ENCODE data around the gene EYA4. TPM values are rescaled to one million over a fixed set of nuclear protein-coding genes. Genes with fewer than 3 reads are reported as not detected.

Gene EYA4
- total RNA-seq, 2 experiments from 2014 or later, result not detected

GRCh38 chr6:133418108-133418507 lies 177.0 kb downstream of the EYA4 start:
- Histone ChIP-seq H3K27me3 (ENCODE audit: control insufficient read depth in 1 of 2, insufficient read depth in 2 of 2, low read length in 2 of 2) (no peaks in the 10 kb centered on the region), H3K9me3 (ENCODE audit: control insufficient read depth in 1 of 2, insufficient read depth in 1 of 2, low read length in 2 of 2) (no peaks in the 10 kb centered on the region), H3K4me1 (ENCODE audit: insufficient read depth, low read length) (no peaks in the 10 kb centered on the region), H3K27ac (ENCODE audit: low read depth in 1 of 2, low read length in 2 of 2) (no peak overlapping the region), H3K4me3 (ENCODE audit: low read length) (no peak overlapping the region), H3K36me3 (ENCODE audit: insufficient read depth, low read length) (no peaks in the 10 kb centered on the region)
- Mint-ChIP-seq H3K9me3 (no peaks in the 10 kb centered on the region), H3K27me3 (no peaks in the 10 kb centered on the region), H3K36me3 (ENCODE audit: low read depth) (no peaks in the 10 kb centered on the region), H3K4me3 (no peak overlapping the region), H3K4me1 (ENCODE audit: low read depth) (no peaks in the 10 kb centered on the region), H3K27ac (no peak overlapping the region)
- no peak for DNase-seq
- CTCF ChIA-PET, result no interaction called here
- POLR2A ChIA-PET, result no interaction called here
- intact Hi-C loops (cut with DNase I, micrococcal nuclease), result no loop called here
- ATAC-seq (ENCODE audit: poor library complexity), result no peak
- TF ChIP-seq CTCF (IDR thresholded peaks at IDR 0.05), result no peak

DNA sequence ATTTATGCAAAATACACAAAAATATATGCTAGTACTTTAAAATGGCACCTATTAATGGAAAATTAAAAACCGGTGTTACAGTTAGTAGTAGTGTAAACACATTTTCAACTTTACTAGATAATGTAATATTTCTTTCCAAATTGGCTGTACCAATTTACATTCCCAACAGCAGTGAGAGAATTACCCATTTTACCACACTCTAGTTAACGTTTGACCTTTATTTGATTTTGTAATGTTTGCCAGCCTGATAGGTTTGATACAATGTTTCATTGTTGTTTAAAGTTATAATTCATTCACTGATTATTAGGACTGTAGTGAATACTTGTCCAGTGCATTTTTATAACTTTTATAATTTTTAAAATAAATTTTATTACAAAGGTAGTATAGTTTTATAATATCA lies 182.1 kb downstream of the EYA4 start:
- peaks cover 0 to 9% of the 10 kb centered on the region in 2 experiments for H3K9me3 ChIP-seq (ENCODE audit: control insufficient read depth in 1 of 2, insufficient read depth in 1 of 2, low read length in 2 of 2)
- H3K4me1 ChIP-seq (ENCODE audit: insufficient read depth, low read length), result no peaks in the 10 kb centered on the region
- no peaks in the 10 kb centered on the region for H3K27me3 Mint-ChIP-seq
- no peak overlapping the region for H3K27ac Mint-ChIP-seq
- no peak overlapping the region for H3K4me3 Mint-ChIP-seq
- H3K9me3 Mint-ChIP-seq, result peaks cover 4% of the 10 kb centered on the region
- no peak for TF ChIP-seq CTCF (IDR thresholded peaks at IDR 0.05)
- intact Hi-C loops (cut with DNase I, micrococcal nuclease), result no loop called here
- H3K36me3 ChIP-seq (ENCODE audit: insufficient read depth, low read length), result no peaks in the 10 kb centered on the region
- no peaks in the 10 kb centered on the region for H3K36me3 Mint-ChIP-seq (ENCODE audit: low read depth)
- no peaks in the 10 kb centered on the region for H3K4me1 Mint-ChIP-seq (ENCODE audit: low read depth)
- ATAC-seq (ENCODE audit: poor library complexity) (no peak), DNase-seq (no peak)
- no peak overlapping the region for H3K4me3 ChIP-seq (ENCODE audit: low read length)
- H3K27me3 ChIP-seq (ENCODE audit: control insufficient read depth in 1 of 2, insufficient read depth in 2 of 2, low read length in 2 of 2), result no peaks in the 10 kb centered on the region
- H3K27ac ChIP-seq (ENCODE audit: low read depth in 1 of 2, low read length in 2 of 2), result no peak overlapping the region
- ChIA-PET POLR2A (no interaction called here), CTCF (no interaction called here)

DNA sequence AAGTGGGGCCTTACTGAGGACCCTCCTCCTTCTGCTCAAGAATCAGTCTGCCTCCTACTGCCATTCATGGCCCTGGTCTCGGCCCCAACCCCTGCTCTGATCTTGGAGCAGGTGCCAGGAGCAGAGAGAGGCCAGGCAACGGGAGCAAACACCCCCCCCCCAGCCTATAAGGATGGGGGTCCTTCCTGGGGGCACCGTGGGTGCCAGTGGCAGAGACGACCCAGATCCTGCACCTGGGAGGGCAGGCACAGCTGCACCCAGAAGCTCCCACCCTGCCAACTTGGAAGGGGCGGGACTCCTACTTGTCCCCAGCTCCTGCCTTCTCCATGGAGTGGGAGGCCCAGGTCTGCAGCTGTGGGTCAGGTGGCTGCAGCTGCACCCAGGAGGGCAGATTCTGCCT lies 183.2 kb downstream of the EYA4 start:
- H3K36me3 Mint-ChIP-seq (ENCODE audit: low read depth), result no peaks in the 10 kb centered on the region
- no peaks in the 10 kb centered on the region for H3K36me3 ChIP-seq (ENCODE audit: insufficient read depth, low read length)
- peaks cover 0 to 9% of the 10 kb centered on the region in 2 experiments for H3K9me3 ChIP-seq (ENCODE audit: control insufficient read depth in 1 of 2, insufficient read depth in 1 of 2, low read length in 2 of 2)
- DNase-seq (peak in 1 of 14 experiments; percentile 6), ATAC-seq (ENCODE audit: poor library complexity) (no peak)
- TF ChIP-seq CTCF (IDR thresholded peaks at IDR 0.05), result no peak
- no peak overlapping the region for H3K27ac ChIP-seq (ENCODE audit: low read depth in 1 of 2, low read length in 2 of 2)
- ChIA-PET CTCF (no interaction called here), POLR2A (no interaction called here)
- no peak overlapping the region for H3K4me3 Mint-ChIP-seq
- no peaks in the 10 kb centered on the region for H3K4me1 Mint-ChIP-seq (ENCODE audit: low read depth)
- no peak overlapping the region for H3K27ac Mint-ChIP-seq
- no peaks in the 10 kb centered on the region for H3K27me3 ChIP-seq (ENCODE audit: control insufficient read depth in 1 of 2, insufficient read depth in 2 of 2, low read length in 2 of 2)
- H3K4me1 ChIP-seq (ENCODE audit: insufficient read depth, low read length), result no peaks in the 10 kb centered on the region
- H3K4me3 ChIP-seq (ENCODE audit: low read length), result no peak overlapping the region
- intact Hi-C loops (cut with DNase I, micrococcal nuclease), result no loop called here
- peaks cover 4% of the 10 kb centered on the region for H3K9me3 Mint-ChIP-seq
- H3K27me3 Mint-ChIP-seq, result no peaks in the 10 kb centered on the region
